CD4-positive, alpha-beta memory T cell (primary cell): Measurements from ENCODE around the gene DCHS2. TPM values are rescaled to one million over a fixed set of nuclear protein-coding genes. Genes with fewer than 3 reads are reported as not detected.

Experiments
- CTCF ChIA-PET: fragments of 350-600 bp; sonication (Branson Sonifier 250); formaldehyde crosslinking; loops from one replicate; lab custom pipeline; 2021; ENCODE audit warnings: inconsistent platforms; ENCODE audit not compliant: partially characterized antibody; lab: Charles Lee
- POLR2A ChIA-PET: fragments of 350-600 bp; sonication (Branson Sonifier 250); formaldehyde crosslinking; loops from one replicate; lab custom pipeline; 2021; ENCODE audit not compliant: partially characterized antibody; lab: Charles Lee
- DNase-seq, 5 donors: peaks; one replicate each; pipeline versions ENCODE4 v3.0.0 to v3.0.0-alpha.2; 2020 to 2022; ENCODE audit warnings: mixed read lengths in 1 of 5
- H3K27ac ChIP-seq: one replicate; pipeline ENCODE4 v1.7.0; 2013; ENCODE audit warnings: low read depth, low read length
- H3K27me3 ChIP-seq: 2 replicates; pipeline ENCODE4 v1.7.0; 2013; ENCODE audit warnings: mild to moderate bottlenecking, low read length, moderate library complexity; ENCODE audit not compliant: insufficient read depth
- H3K36me3 ChIP-seq: 2 replicates; pipeline ENCODE4 v1.7.0; 2013; ENCODE audit warnings: mild to moderate bottlenecking, low read length, moderate library complexity; ENCODE audit not compliant: insufficient read depth
- H3K4me1 ChIP-seq: 2 replicates; pipeline ENCODE4 v1.7.0; 2013; ENCODE audit warnings: mild to moderate bottlenecking, low read length, moderate library complexity; ENCODE audit not compliant: insufficient read depth
- H3K4me3 ChIP-seq, 2 donors: one replicate each; pipeline ENCODE4 v1.7.0; 2013; ENCODE audit warnings: low read length in 2 of 2, mild to moderate bottlenecking in 1 of 2
- H3K9me3 ChIP-seq, 2 donors: one replicate each; pipeline ENCODE4 v1.7.0; 2013; ENCODE audit warnings: low read length in 2 of 2, control low read depth in 1 of 2; ENCODE audit not compliant: control insufficient read depth in 1 of 2
- H3K27ac Mint-ChIP-seq, 7 donors: one replicate each; pipeline ENCODE4 v1.8.0; 2020 to 2021; ENCODE audit warnings: mixed read lengths in 7 of 7, mild to moderate bottlenecking in 6 of 7, inconsistent platforms in 3 of 7, moderate library complexity in 3 of 7
- H3K27me3 Mint-ChIP-seq, 2 donors: one replicate each; pipeline ENCODE4 v1.8.0; 2020 to 2021; ENCODE audit warnings: mixed read lengths in 2 of 2
- H3K36me3 Mint-ChIP-seq, 2 donors: one replicate each; pipeline ENCODE4 v1.8.0; 2020 to 2021; ENCODE audit warnings: mixed read lengths in 2 of 2, inconsistent platforms in 1 of 2, mild to moderate bottlenecking in 1 of 2
- H3K4me1 Mint-ChIP-seq, 4 donors: one replicate each; pipeline ENCODE4 v1.8.0; 2020 to 2021; ENCODE audit warnings: mixed read lengths in 4 of 4, mild to moderate bottlenecking in 1 of 4
- H3K4me3 Mint-ChIP-seq, 8 donors: one replicate each; pipeline ENCODE4 v1.8.0; 2020 to 2021; ENCODE audit warnings: mixed read lengths in 8 of 8, mild to moderate bottlenecking in 7 of 8, moderate library complexity in 6 of 8, inconsistent platforms in 3 of 8
- H3K9me3 Mint-ChIP-seq, 8 donors: one replicate each; pipeline ENCODE4 v1.8.0; 2020 to 2021; ENCODE audit warnings: mixed read lengths in 8 of 8, mild to moderate bottlenecking in 5 of 8, inconsistent platforms in 3 of 8, moderate library complexity in 1 of 8
- intact Hi-C: fragments of 100-400 bp; cut with micrococcal nuclease; formaldehyde crosslinking; loops from one replicate; pipeline ENCODE4 v1.15.1; 2023
- polyA plus RNA-seq, 2 donors: library from polyadenylated mRNA; unstranded; fragments of 300-500 nt; fragmentation: Illumina TruSeq; gene quantifications; one replicate each; pipeline ENCODE4 v1.2.3, GENCODE V29; 2021
- total RNA-seq, 2 experiments: library from RNA; stranded (reverse); gene quantifications; one replicate each; pipeline ENCODE4 v1.2.3, GENCODE V29; 2021

The DCHS2 gene
- total and polyA plus RNA-seq, 4 experiments from 2014 or later = 0.14 to 0.33 (median 0.17) TPM; not detected in 1

DNA sequence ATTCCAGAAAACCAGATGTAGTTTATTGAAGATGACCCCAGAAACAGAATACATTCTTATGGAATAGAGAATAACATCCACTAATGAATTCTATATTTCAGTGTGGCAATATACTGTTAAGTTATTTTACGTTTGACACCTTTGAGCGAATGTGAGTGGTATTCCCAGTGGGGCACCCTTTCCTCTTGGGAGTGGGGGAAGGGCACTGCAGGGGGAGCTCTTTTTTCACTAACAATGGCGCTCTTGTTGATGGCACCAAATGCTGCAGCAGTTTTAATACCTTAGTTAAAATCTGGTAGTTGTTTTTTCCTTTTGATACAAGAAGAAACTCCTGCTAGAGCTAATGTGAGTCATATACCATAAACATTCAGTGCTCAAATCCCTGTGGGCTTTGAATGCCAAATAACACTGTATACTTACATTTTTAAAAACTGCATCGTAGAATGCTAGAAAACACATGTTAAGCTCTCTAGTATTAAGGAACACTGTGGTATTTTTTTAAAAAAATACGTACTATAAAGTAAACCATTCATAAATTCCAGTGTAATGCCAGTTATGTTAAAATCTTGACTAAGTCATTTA lies 178.5 kb downstream of the DCHS2 start:
- H3K27me3 ChIP-seq = no peaks in the 10 kb centered on the region
- H3K27ac Mint-ChIP-seq = no peak overlapping the region
- H3K9me3 ChIP-seq = no peaks in the 10 kb centered on the region
- no peaks in the 10 kb centered on the region for H3K36me3 ChIP-seq
- DNase-seq = no peak
- H3K27ac ChIP-seq = no peak overlapping the region
- intact Hi-C loops = no loop called here
- H3K4me1 ChIP-seq = no peaks in the 10 kb centered on the region
- peaks cover 0 to 4% of the 10 kb centered on the region in 2 donors for H3K27me3 Mint-ChIP-seq
- H3K4me3 Mint-ChIP-seq = no peak overlapping the region
- peaks cover 0 to 6% (median 2%) of the 10 kb centered on the region in 8 donors for H3K9me3 Mint-ChIP-seq
- no peaks in the 10 kb centered on the region for H3K4me1 Mint-ChIP-seq
- no peaks in the 10 kb centered on the region for H3K36me3 Mint-ChIP-seq
- POLR2A ChIA-PET = no interaction called here
- no peak overlapping the region for H3K4me3 ChIP-seq
- CTCF ChIA-PET = no interaction called here

DNA sequence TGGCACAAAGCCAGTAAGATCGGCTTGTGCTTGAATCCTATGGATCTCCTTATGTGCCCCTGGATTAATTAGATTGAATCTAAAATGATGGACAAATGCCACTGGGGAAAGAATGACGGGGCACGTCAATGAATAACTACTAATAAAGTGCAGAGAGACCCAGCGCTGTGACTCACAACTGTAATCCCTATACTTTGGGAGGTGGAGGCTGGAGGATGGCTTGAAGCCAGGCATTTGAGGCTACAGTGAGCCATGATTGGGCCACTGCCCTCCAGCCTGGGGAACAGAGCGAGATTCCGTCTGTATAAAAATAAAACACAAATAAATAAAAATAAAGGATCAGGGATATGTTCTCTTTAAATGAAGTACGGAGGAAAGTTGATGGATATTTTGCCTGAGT lies 179.4 kb downstream of the DCHS2 start:
- Histone ChIP-seq H3K4me3 (no peak overlapping the region), H3K9me3 (no peaks in the 10 kb centered on the region), H3K27me3 (no peaks in the 10 kb centered on the region), H3K27ac (no peak overlapping the region), H3K4me1 (no peaks in the 10 kb centered on the region), H3K36me3 (no peaks in the 10 kb centered on the region)
- Mint-ChIP-seq H3K9me3 (peaks cover 0 to 6% (median under 1%) of the 10 kb centered on the region in 8 donors), H3K36me3 (no peaks in the 10 kb centered on the region), H3K4me3 (no peak overlapping the region), H3K27ac (no peak overlapping the region), H3K4me1 (no peaks in the 10 kb centered on the region), H3K27me3 (peaks cover 2 to 4% of the 10 kb centered on the region in 2 donors)
- POLR2A ChIA-PET = no interaction called here
- intact Hi-C loops = no loop called here
- CTCF ChIA-PET = no interaction called here
- no peak for DNase-seq

DNA sequence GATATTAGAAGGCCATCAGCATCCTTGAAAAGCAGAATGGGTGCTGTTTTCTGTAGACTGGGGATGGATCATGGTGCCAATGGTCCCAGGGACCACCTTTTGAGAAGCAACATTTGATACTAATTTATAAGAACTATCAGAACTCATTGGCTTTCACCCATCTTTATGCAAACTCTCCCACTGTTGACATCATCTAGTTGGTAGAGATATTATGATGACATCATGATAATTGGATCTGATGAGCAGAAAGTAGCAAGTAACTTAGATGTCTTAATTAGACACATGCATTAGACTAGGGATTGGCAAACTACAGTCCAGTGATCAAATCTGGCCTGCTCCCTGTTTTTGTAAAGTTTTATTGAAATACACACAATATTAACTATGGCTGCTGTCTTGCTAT lies 181.0 kb downstream of the DCHS2 start:
- Mint-ChIP-seq H3K9me3 (peaks cover 0 to 6% (median 0%) of the 10 kb centered on the region in 8 donors), H3K27me3 (peaks cover 2% of the 10 kb centered on the region in 2 donors), H3K36me3 (no peaks in the 10 kb centered on the region), H3K4me3 (no peak overlapping the region), H3K4me1 (no peaks in the 10 kb centered on the region), H3K27ac (no peak overlapping the region)
- Histone ChIP-seq H3K27me3 (no peaks in the 10 kb centered on the region), H3K27ac (no peak overlapping the region), H3K9me3 (no peaks in the 10 kb centered on the region), H3K36me3 (no peaks in the 10 kb centered on the region), H3K4me3 (no peak overlapping the region), H3K4me1 (no peaks in the 10 kb centered on the region)
- intact Hi-C loops = no loop called here
- CTCF ChIA-PET = no interaction called here
- POLR2A ChIA-PET = no interaction called here
- no peak for DNase-seq

DNA sequence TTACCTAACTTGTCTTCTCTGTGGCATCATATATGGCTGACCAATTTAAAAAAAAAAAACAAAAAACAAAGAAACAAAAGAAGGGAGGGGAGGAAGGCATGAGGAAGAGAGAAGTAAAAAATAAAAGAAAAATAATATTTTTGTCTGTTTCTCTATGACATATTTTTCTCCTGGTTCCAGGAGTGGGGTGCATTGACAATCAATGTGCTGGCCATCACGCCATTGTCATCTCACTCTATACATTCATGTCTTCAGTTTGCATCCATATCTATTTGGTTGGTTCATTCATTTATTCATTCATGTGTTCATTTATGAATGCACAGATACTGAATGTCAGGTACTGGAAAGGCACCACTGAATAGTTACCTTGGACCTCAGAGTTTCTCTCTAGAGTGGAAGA lies 183.4 kb downstream of the DCHS2 start:
- H3K36me3 ChIP-seq = no peaks in the 10 kb centered on the region
- no peaks in the 10 kb centered on the region for H3K4me1 ChIP-seq
- H3K27me3 ChIP-seq = no peaks in the 10 kb centered on the region
- no peak overlapping the region for H3K4me3 ChIP-seq
- ChIA-PET POLR2A (no interaction called here), CTCF (no interaction called here)
- DNase-seq = no peak
- H3K9me3 Mint-ChIP-seq = peaks cover 0 to 6% (median 0%) of the 10 kb centered on the region in 8 donors
- no peak overlapping the region for H3K27ac ChIP-seq
- H3K9me3 ChIP-seq = no peaks in the 10 kb centered on the region
- peaks cover 2% of the 10 kb centered on the region in 2 donors for H3K27me3 Mint-ChIP-seq
- intact Hi-C loops = no loop called here
- no peak overlapping the region for H3K4me3 Mint-ChIP-seq
- no peaks in the 10 kb centered on the region for H3K4me1 Mint-ChIP-seq
- no peaks in the 10 kb centered on the region for H3K36me3 Mint-ChIP-seq
- H3K27ac Mint-ChIP-seq = no peak overlapping the region

DNA sequence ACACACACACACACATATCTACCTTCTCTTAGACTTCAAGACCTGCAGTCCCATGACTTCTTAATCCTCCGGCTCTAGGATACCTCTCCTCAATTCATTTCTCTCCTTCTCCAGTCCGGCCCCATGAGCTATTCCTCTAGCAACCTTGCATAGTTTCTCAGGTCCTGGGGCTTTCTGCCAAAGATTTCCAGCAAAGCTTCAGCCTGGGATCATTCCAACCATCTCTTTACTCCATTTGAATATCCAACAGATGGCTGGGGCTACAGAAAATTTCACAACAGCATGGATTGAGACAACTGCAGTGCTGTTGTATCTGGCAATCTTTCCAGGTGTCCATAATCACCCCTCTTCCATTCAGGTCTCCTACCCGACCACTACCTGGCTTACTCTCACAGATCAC lies 184.1 kb downstream of the DCHS2 start:
- no peaks in the 10 kb centered on the region for H3K4me1 Mint-ChIP-seq
- peaks cover 2% of the 10 kb centered on the region in 2 donors for H3K27me3 Mint-ChIP-seq
- H3K27ac Mint-ChIP-seq = no peak overlapping the region
- POLR2A ChIA-PET = no interaction called here
- no peaks in the 10 kb centered on the region for H3K36me3 Mint-ChIP-seq
- no peak overlapping the region for H3K27ac ChIP-seq
- DNase-seq = no peak
- intact Hi-C loops = no loop called here
- H3K9me3 ChIP-seq = no peaks in the 10 kb centered on the region
- H3K27me3 ChIP-seq = no peaks in the 10 kb centered on the region
- peaks cover 0 to 6% (median 0%) of the 10 kb centered on the region in 8 donors for H3K9me3 Mint-ChIP-seq
- H3K4me1 ChIP-seq = no peaks in the 10 kb centered on the region
- no peaks in the 10 kb centered on the region for H3K36me3 ChIP-seq
- no peak overlapping the region for H3K4me3 ChIP-seq
- CTCF ChIA-PET = no interaction called here
- H3K4me3 Mint-ChIP-seq = no peak overlapping the region

DNA sequence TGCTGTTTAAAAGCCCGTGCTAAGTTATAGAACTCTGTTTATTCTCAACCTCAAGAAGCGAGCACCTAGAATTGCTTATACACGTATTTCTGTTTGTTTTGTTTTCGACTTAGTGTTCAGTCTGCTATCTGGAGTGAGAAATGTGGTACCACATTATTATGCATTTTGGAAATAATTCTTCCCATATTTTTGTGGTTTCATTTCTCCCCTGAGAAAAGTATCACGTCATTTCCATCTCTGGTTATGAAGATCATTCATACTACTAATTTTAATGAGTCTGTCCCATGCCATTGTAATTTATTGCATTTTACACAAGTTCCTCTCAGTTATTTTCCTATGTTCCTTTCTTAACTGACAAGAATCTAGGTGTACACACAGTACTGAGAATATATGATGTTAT lies 186.0 kb downstream of the DCHS2 start:
- Mint-ChIP-seq H3K27ac (no peak overlapping the region), H3K4me3 (no peak overlapping the region)

DNA sequence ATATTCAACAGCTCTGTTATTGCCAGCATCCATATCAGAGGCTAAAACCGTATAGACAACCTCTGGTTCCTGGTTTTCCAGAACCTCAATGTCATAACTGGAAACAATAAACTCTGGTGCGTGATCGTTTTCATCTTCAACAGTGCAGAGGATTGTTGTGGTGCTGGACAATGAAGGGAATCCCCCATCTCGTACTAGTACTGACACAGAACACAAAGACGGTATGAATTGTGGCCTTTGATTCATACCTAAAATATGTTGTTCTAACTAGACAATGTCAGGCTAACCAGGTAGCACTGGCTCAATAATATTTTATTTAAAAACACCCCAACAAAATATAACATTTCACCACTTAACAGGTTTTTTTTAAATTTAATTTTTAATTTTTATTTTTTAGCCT lies 186.9 kb downstream of the DCHS2 start:
- H3K9me3 Mint-ChIP-seq = peaks cover 0 to 6% (median 0%) of the 10 kb centered on the region in 8 donors
- no peak overlapping the region for H3K27ac ChIP-seq
- peaks cover 0 to 2% of the 10 kb centered on the region in 2 donors for H3K27me3 Mint-ChIP-seq
- H3K36me3 ChIP-seq = no peaks in the 10 kb centered on the region
- intact Hi-C loops = no loop called here
- CTCF ChIA-PET = no interaction called here
- H3K4me3 ChIP-seq = no peak overlapping the region
- DNase-seq = no peak
- H3K4me3 Mint-ChIP-seq = no peak overlapping the region
- POLR2A ChIA-PET = no interaction called here
- H3K4me1 ChIP-seq = no peaks in the 10 kb centered on the region
- no peak overlapping the region for H3K27ac Mint-ChIP-seq
- no peaks in the 10 kb centered on the region for H3K4me1 Mint-ChIP-seq
- H3K27me3 ChIP-seq = no peaks in the 10 kb centered on the region
- no peaks in the 10 kb centered on the region for H3K9me3 ChIP-seq
- no peaks in the 10 kb centered on the region for H3K36me3 Mint-ChIP-seq

More for the DNA sequence above, 186.0 kb downstream of the DCHS2 start:
- intact Hi-C loops = no loop called here
- Histone ChIP-seq H3K27ac (no peak overlapping the region), H3K36me3 (no peaks in the 10 kb centered on the region), H3K9me3 (no peaks in the 10 kb centered on the region), H3K27me3 (no peaks in the 10 kb centered on the region), H3K4me3 (no peak overlapping the region), H3K4me1 (no peaks in the 10 kb centered on the region)
- Mint-ChIP-seq H3K36me3 (no peaks in the 10 kb centered on the region), H3K27me3 (peaks cover 0 to 2% of the 10 kb centered on the region in 2 donors), H3K4me1 (no peaks in the 10 kb centered on the region), H3K9me3 (peaks cover 0 to 6% (median 0%) of the 10 kb centered on the region in 8 donors)
- no peak for DNase-seq
- ChIA-PET CTCF (no interaction called here), POLR2A (no interaction called here)
